ENCODE measurements around the gene TBCCD1.

TBCCD1 gene, protein sequence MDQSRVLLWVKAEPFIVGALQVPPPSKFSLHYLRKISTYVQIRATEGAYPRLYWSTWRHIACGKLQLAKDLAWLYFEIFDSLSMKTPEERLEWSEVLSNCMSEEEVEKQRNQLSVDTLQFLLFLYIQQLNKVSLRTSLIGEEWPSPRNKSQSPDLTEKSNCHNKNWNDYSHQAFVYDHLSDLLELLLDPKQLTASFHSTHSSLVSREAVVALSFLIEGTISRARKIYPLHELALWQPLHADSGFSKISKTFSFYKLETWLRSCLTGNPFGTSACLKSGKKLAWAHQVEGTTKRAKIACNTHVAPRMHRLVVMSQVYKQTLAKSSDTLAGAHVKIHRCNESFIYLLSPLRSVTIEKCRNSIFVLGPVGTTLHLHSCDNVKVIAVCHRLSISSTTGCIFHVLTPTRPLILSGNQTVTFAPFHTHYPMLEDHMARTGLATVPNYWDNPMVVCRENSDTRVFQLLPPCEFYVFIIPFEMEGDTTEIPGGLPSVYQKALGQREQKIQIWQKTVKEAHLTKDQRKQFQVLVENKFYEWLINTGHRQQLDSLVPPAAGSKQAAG

DNA sequence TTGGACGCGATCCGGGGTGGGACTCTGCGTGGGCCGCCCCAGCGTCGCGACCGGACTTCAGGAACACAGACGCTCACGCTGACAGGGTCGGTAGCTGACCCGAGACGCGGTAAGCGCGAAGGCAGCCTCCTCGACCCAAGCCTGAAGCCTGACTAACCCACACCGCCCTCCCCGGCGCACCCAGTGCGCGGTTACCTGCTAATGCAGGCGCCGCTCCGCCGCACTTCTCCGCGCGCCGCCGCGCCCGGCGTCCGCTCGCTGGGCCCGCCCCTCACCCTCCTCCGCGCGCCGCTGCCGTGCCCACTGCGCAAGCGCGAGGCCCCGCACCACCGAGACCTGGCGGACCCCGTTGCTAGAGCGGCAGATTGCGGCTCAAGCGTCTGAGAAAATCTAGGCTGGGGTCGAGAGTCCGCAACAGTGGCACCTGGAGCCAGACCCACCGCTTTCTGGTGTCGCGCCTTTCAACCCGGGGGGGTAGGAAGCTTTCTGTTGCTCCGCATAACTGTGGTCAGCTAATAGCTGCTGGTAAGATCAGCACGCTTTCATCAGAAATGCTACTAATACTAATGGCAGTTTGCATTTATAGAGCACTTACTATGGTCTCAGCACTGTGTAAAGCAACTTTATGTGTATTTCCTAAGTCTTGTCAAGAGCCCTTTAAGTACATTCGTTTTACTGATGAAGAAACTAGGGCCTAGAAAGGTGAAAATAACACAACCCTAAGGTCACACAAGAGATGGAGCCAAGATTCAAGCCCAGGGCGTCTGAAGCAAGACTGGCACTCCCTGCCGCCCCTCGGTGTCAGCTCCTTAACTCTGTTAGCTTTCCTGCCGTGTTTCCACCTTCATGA lies at the start of gene TBCCD1:
TSS of gene TBCCD1 (minus strand) at position 268 of the 850 bp plus-strand sequence. CDS start 3,010 bp downstream, outside the sequence.
- DNase-seq: peak; percentile 97

DNA sequence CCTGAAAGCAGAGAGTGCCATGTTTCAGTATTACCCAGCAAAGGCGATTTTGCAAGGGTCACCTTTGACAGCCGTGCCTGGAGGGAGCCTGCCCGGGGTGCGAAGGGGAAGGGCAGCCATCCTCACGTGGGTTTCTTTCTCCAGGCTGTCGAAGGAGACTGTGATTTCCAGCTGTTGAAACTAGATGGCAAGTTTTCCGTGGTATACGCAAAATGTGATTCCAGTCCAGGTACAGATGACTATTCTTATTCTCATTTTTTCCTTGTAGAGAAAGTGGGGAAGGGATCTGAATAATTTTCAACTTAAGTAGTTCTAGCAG lies 49.1 kb upstream of the TBCCD1 start:
- no peak for DNase-seq

- DNase-seq: peak; percentile 62
Measured at GRCh38 chr3:186614597-186615483, 47.7 kb upstream of the TBCCD1 start.

DNA sequence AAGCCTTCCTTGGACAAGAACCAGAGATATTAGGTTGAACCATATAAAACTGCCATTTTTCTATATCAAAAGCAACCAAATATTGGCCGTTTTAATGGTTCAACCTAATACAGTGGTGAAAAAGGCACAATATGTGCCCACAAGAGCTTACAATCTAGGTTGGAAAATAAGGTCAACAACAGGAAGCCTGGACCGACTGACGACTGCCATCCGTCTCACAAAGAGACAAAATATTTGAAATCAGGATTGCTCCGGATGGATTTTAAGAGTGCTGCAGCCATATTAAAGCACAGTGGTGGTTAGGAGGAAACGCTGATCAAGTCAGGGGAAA lies 47.1 kb upstream of the TBCCD1 start:
- no peak for DNase-seq

DNA sequence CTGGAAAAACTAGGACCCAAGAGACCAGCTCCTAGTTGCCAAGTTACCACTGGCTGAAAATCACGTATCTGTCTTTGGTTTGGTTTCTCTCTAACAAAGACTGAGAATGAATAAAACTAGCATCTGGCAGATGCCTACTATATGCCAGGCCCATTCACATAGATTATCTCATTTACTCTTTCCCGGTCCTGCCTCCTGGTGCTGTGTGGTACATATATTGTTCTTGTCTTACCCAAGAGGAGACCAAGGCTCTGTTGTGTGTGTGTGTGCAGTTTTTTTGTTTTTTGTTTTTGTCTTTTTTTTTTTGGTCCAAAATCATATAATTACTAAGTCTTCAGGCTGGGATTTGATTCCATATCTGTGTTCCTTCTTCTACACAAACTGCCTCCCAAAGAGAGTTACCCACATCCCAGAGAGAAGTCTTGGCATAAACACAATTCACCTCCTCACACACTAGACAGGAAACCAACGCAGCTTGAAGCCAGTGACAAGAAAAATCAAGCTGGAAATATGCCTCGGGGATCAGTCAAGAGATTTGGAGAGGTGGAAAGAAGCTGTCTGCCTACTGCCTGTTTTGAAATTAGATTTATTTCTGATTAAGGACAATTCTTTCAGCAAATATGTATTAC lies 46.6 kb upstream of the TBCCD1 start:
- DNase-seq: no peak

DNA sequence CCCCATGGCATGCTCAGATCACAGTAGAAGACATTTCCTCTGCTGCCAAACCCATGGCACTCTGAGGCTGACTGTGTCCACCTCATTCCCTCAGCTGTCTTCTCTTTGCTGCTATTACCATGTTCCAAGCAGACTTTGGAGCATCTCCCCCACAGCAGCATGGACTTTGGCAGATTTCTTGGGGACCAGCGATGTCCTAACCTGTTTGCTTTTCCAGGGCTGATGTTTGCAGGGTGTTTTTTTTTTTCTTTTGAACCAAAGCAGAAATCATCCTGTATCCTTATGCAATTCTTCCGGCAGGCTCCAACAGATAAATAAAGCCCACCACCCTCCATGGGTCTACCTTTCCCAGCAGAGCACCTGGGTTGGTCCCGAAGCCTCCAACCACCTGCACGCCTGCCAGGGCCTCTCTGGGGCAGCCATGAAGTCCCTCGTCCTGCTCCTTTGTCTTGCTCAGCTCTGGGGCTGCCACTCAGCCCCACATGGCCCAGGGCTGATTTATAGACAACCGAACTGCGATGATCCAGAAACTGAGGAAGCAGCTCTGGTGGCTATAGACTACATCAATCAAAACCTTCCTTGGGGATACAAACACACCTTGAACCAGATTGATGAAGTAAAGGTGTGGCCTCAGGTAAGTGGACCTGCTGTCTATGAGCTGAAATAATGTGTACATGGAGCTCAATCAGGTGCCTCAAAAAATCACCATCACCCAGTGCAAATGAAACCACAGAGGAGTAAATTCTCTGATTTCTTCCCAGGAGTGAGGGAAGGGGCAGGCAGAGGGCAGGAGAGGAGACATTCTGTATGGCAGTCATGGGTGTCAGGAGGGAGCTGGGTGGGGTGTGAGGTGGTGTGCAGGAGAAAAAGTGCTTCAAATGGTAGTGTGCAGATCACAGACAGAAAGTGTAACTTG lies 45.8 kb upstream of the TBCCD1 start, which contains the start of gene AHSG:
TSS of gene AHSG (plus strand) at position 340 of the 916 bp plus-strand sequence. CDS start at position 422, 82 bp downstream.
- DNase-seq: no peak

DNA sequence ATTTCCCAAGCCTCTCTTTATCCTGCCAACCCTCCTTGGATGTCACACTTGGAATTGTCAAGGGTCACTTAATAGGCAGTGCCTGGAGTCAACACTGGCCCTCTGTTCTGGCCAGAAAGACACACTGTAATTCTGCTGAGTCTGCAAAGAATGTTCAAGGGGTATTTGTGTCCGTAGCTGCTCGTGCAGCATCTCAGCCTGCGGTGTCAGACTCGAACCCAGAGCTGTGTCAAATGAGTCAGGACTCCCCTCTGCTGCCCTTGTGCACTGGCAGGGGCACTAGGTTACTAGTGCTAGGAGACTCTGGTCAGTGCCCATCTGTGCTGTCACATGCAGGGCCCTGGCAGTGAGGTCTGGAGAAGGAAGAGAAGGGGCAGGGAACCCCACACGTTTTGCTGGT lies 44.9 kb upstream of the TBCCD1 start:
- DNase-seq: no peak

GRCh38 chr3:186609247-186609868 lies 42.2 kb upstream of the TBCCD1 start:
- no peak for DNase-seq

DNA sequence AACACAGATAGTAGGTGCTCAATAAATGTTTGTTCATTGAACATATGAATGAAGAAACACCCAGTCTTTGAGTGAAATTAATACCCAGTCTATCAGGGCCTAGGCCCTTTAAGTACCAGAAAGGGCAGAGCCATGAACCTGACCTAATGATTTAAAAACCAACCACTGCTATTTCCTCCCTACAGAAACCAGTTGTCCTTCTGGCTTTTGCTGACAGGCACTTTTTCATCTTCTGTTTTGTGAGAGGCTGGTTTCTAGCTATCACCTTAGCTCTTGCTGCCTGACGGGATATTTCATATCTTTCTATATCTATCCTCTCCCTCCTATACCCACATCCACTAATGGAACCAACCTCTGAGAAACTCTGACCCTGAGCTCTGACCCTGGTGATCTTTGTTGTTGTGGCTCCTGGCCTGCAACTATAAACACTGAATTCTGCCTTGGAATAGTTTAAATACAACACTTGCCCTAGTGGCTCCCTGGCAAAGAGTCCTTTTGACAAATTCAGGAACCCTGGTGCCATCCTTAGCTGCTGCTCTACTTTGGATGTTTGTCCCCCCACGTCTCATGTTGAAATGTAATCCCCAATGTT lies 41.6 kb upstream of the TBCCD1 start:
- no peak for DNase-seq

GRCh38 chr3:186605561-186606545 lies 38.7 kb upstream of the TBCCD1 start:
- DNase-seq: no peak

DNA sequence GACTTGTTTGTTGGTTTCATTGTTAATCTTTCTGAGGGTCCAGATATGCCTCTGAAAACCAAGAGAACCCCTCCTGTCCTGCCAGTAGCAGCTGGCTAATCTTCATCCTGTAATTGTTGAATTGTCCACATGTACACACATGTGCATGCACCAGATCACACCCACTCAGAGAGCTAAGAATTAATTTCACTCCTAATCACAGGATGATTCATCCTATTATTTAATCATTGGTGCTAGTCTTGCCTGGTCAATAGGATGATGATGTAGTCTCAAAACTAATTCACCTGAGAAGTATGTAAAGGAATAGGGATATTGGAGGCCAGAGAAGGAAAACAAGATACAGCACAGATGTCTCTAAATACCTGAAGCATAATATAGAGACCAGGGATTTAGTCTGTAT lies 37.9 kb upstream of the TBCCD1 start:
- DNase-seq: no peak

DNA sequence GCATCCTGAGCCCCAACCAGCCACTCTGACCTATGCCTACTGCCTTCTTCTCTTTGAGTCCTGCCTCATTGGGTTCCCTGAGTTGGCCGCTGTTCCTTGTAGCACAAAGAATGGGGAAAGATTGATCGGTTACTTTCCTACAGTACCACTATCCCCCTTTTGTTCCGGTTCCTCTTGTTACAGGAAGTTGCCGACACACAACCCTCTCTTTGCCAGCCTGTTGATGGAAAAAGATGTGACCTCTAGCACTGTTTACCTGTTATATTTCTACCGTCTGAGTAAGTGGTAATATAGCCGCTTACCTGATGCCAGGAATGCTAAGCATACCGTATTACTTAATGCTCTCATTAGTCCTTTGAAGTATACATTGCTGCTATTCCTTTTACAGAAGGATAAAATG lies 36.0 kb upstream of the TBCCD1 start:
- no peak for DNase-seq

- DNase-seq: no peak
Measured at GRCh38 chr3:186600896-186601295, 33.8 kb upstream of the TBCCD1 start.

GRCh38 chr3:186599785-186600166 lies 32.6 kb upstream of the TBCCD1 start:
- no peak for DNase-seq

- DNase-seq: no peak
Measured at GRCh38 chr3:186599142-186599784, 32.1 kb upstream of the TBCCD1 start.

DNA sequence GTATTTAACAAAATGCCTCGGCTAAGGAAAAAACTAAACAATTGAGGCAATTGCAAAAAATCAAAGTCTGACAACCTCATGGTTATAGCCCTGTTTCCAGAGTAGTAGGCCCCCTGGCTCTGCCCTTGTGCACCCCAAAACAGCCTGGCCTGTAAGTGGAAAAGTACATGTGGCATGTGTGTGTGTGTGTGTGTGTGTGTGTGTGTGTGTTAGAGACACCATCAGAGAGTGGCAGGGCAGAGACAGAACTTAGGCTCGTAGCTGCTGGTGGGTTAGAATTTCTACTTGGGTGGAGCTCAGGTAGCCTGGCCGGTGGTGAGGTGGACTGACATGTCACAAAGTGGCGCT lies 31.6 kb upstream of the TBCCD1 start:
- no peak for DNase-seq

DNA sequence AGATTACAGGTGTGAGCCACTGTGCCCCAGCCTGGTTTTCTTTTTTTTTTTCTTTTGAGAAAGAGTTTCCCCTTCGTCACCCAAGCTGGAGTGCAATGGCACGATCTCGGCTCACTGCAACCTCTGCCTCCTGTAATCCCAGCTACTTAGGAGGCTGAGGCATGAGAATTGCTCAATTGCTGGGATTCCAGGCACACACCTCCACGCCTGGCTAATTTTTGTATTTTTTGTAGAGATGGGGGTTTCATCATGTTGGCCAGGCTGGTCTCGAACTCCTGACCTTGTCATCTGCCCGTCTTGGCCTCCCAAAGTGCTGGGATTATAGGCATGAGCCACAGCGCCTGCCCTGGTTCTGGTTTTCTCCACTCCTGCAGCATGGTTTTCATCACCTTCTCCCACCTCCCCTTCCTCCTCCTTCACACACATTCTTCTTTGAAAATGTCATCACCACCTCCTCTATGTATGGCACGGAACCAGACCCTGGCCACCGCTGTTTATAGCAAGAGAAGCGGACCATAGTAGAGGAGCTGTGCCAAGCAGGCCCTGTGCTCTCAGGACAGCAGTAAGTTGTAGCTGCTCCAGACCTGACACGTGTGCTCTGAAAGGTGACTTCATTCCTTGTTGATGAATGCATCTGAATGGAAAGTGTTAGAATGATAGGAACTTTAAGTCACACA lies 31.1 kb upstream of the TBCCD1 start:
- DNase-seq: no peak
